ENCODE results near the gene TMEM131. TPM values are rescaled to one million over a fixed set of nuclear protein-coding genes. Genes with fewer than 3 reads are reported as not detected.

The TMEM131 gene
- 63.3 TPM for total RNA-seq

DNA sequence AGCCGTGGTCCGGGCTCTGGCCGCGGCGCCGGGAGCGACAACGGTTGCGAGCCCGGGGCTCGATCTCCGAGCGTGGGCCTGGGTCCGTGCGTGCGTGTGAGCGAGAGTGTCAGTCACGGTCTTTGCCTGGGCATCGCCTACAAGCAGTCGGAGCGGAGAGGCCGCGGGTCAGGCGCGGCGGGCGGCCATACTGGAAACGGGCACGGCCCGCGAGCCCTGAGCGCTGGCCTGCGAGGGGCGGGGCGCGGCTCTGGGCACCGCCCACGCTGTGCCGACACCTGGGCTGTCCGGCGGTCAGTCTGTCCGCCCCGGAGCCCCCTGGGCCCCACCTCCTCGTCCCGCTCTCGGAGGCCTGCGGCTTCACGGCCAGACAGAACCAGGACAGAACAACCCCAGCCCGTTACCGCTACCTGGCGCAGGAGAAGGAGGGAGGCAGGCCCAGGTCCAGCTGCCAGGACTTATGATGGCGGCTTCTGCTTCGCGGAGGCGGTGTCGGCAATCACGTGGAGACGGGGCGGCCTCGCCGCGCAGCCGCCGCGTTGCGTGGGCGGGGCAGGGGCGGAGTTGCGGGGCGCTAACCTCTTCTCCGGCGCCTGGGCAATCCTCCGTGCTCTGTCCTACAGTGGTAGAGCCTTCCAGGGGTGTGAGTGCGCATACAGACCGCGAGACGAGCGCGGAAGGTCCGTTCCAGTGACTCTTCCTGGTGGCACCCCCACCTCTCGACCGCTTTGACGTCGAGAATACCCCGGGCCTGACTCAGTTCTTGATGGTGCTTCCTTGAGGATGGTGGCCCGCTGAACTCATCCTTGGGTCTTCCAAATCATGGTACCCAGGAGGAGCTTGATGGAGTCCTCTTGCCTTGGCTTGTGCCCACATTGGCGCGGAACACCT is at the start of gene TMEM131:
Gene TMEM131, minus strand, starts transcription at position 215 of the 891 bp plus-strand sequence. CDS start 286 bp downstream, outside the sequence.

DNA sequence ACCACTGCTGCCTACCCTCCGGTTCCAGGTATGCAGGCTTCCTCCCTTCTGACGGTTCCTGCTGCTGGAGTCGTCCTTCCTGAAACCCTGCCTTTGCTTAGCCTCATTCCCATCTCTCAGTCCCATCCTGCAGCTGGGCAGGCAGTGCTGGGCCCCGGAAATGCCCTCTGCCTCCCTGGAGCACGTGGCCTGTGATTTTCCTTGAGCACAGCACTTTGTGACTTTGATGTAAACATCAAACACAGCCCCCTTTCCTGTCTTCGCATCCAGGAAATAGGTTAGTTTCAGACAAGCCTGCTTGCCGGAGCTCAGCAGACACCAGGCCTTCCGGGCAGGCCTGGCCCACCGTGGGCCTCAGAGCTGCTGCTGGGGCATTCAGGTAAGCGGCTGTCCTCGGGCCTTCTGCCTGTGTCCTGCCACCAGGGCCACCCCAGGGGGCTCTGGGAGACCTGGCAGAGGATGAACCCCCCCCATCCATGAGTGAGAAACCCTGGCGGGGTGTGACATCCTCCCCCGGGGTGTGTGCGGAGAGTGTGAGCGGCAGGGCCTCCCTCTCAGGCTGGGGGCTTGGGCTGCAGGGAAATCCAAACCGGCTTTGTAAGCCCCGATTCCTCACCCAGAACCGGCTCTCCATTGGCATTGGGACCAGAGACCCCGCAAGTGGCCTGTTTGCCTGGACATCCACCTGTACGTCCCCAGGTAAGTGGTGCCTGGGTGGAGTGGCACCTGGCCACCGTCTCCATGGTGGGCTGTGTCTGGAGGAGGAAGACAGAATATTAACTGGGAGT is 282.3 kb downstream of the TMEM131 start, which contains the start of gene ZAP70:
Gene ZAP70, plus strand, starts transcription at position 281 of the 788 bp plus-strand sequence. CDS start 10,461 bp downstream, outside the sequence.

Other genes starting within 250 kb of the TMEM131 start
- gene VWA3B, start 91.2 kb upstream of the TMEM131 start, total RNA-seq = not detected

Measured in camera-type eye (tissue), 1 donor.